Activated T-helper 9 cell treated with anti-CD3 and anti-CD28 coated beads, Interleukin-2, amount 50 U/mL, for 16 hours (primary cell): Measurements from ENCODE around the gene R3HDML.

ENCODE experiments used
- DNase-seq: peaks from one replicate; pipeline ENCODE4 v3.0.0-alpha.2; 2020; ENCODE audit warnings: low read depth

The R3HDML gene

GRCh38 chr20:44364068-44364467 is 27.2 kb downstream of the R3HDML start:
- no peak for DNase-seq

GRCh38 chr20:44364780-44365179 is 27.9 kb downstream of the R3HDML start:
- no peak for DNase-seq

DNA sequence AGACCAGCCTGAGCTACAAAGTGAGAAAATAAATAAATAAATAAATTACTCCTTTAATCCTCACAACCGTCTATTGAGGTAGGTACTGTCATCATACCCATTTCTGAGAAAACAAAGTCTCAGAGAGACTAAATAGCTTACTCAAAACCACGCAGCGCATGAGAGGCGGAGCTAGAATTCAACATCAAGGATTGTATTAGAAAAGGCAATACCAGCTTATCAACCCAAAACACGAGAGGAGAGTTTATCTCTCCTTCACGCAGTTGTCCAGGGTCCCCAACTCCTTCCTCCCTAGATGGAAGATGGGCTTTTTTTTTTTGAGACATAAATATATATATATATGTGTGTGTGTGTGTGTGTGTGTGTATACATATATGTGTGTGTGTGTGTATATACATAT is 30.9 kb downstream of the R3HDML start:
- DNase-seq: no peak

- DNase-seq: no peak
Observed at GRCh38 chr20:44370639-44371218, 33.9 kb downstream of the R3HDML start.

GRCh38 chr20:44382641-44383040 is 45.8 kb downstream of the R3HDML start:
- no peak for DNase-seq

GRCh38 chr20:44384423-44385027 is 47.7 kb downstream of the R3HDML start:
- DNase-seq: peak; percentile 72

GRCh38 chr20:44388466-44389023 is 51.7 kb downstream of the R3HDML start:
- peak; percentile 40 for DNase-seq

GRCh38 chr20:44389871-44390270 is 53.0 kb downstream of the R3HDML start:
- no peak for DNase-seq

- DNase-seq: no peak
Observed at GRCh38 chr20:44390280-44390679, 53.4 kb downstream of the R3HDML start.

GRCh38 chr20:44392088-44392775 is 55.4 kb downstream of the R3HDML start:
- no peak for DNase-seq

- DNase-seq: no peak
Observed at GRCh38 chr20:44392776-44393607, 56.1 kb downstream of the R3HDML start.

DNA sequence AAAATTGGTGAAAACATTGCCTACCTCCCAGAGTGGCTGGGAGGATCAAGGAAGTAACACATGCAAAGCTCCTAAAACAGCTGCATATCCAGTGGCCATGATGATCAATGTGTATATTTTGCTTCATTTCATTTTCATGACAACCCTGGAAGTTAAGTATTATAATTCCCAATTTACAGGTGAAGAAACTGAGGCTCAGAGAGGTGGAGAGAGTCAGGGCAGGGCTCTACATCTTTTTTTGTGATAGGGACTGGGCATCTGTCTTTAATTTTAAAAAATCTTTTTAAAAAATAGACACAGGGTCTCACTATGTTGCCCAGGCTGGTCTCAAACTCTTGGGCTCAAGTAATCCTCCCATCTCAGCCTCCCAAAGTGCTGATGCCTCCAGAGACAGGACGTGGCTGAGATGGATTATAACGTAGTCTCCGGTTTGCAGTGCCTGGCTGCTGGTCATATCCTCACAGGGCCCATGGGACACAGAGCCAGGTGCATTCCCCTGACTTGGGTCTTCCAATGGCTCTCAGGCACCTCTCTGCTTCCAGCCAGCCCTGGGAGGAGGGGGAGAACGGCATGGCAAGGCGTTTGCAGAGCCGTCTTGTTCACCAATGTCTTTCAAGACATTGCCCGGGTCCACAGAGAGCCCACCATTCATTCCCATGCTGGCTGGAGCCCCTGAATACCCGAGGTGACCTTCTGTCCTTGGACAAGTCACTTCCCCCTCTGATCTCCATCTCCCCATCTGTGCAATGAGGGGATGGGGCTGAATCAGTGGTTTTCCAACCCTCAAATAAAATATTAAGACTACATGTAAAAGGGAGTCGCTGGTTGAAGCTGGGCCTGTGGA is 57.0 kb downstream of the R3HDML start:
- no peak for DNase-seq

GRCh38 chr20:44394452-44394701 is 57.5 kb downstream of the R3HDML start:
- no peak for DNase-seq

GRCh38 chr20:44394702-44395460 is 58.0 kb downstream of the R3HDML start:
- DNase-seq: no peak

DNA sequence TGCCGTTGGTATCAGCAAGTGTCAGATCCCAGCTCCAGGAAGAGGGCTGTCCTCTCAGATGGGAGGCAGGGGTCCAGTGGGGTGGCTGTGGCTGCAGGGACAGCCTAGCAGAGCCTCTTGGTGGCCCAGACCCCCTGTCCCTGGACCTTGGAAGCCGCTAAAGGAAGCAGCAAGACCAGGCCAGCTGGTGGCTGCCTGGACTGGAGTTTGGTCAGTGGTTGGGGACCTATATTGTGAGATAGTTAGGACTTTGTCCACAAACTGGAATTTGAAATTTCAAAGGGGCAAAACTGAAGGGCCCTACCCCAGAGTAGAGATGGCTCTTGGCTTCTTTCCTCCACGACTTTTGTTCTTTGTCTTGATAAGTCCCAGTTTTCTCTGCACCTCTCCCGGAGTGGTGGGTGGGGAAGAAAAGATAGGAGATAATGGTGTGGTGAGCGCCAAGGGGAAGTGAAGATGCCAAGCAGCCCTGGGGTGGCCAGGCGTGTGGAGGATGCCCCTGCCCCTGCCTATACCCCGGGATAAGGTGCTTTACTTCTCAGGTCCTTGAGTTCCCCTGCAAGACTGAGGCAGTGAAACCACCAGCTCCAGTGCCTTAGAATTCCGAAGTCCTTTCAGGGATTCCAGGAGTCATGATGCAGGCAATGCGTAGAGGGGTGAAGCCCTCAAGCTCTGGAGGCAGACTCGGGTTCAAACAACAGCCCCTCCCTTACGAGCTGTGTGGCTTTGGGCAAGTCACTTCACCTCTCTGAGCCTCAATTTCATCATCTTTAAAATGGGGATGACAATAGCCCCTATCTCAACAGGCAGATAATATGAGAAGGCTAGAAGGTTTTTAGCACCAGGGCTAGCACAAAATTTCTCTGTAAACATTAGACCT is 58.9 kb downstream of the R3HDML start:
- no peak for DNase-seq

DNA sequence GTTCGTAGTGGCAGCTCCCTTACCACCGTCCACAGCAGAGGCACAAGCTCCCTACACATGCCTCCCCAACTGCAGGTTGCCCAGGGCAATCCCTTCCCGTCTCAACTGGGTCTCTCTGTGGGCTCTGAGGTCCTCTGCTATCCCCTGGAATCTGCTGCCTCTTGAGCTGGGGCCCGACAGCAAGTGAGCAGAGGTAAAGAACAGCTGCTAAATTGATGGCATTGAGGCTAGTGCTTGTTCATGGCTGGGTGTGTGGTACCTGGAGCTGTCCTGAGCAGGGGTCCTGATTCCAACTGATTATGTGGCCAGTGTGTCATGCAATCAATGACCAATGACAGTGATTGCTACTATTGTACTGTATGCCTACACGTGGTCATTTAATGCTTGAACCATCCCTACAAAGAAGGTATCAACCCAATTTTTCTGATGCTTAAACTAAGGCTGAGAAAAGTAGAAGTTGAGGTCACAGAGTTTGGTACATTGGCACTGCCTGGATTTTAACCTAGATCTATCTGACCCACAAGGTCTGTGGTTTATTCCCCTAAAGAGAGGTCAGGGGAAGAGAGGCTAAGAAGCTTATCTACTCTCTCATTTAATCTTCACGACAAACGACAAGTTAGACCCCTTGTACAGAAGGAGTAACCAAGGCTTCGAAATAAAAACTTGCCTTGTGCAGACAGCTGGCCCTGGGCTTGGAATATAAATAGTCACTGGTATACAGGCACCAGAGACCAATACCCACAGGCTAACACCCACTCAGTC is 59.7 kb downstream of the R3HDML start:
- no peak for DNase-seq

- no peak for DNase-seq
Observed at GRCh38 chr20:44398335-44398734, 61.5 kb downstream of the R3HDML start.

- no peak for DNase-seq
Observed at GRCh38 chr20:44399446-44399845, 62.6 kb downstream of the R3HDML start.

- DNase-seq: no peak
Observed at GRCh38 chr20:44400671-44400969, 63.8 kb downstream of the R3HDML start.
